NT2/D1 (cell line): ENCODE data around the gene RUNX2.

ENCODE experiments used
- DNase-seq: peaks from one replicate; pipeline ENCODE4 v3.0.0-alpha.2; 2011; ENCODE audit warnings: low read depth, low spot score
- H3K27me3 ChIP-seq: 2 replicates; pipeline ENCODE4 v1.6.0; 2011; ENCODE audit warnings: mild to moderate bottlenecking; ENCODE audit not compliant: insufficient read length, insufficient read depth
- H3K36me3 ChIP-seq: 2 replicates; pipeline ENCODE4 v1.6.1; 2011; ENCODE audit warnings: mild to moderate bottlenecking, low read length, mixed read lengths; ENCODE audit not compliant: insufficient read depth, insufficient read length
- H3K4me1 ChIP-seq: 2 replicates; pipeline ENCODE4 v1.5.1; 2011; ENCODE audit not compliant: insufficient read depth, insufficient read length
- H3K4me3 ChIP-seq: 2 replicates; pipeline ENCODE4 v1.5.1; 2011; ENCODE audit warnings: low read depth; ENCODE audit not compliant: insufficient read length
- H3K9ac ChIP-seq: 2 replicates; pipeline ENCODE4 v1.6.0; 2011; ENCODE audit warnings: low read depth; ENCODE audit not compliant: insufficient read length
- H3K9me3 ChIP-seq: 2 replicates; pipeline ENCODE4 v1.5.1; 2011; ENCODE audit warnings: mild to moderate bottlenecking, low read length; ENCODE audit not compliant: insufficient read depth
- SUZ12 ChIP-seq: IDR thresholded peaks from 2 replicates; pipeline ENCODE4 v1.6.1; 2011; ENCODE audit not compliant: insufficient read length, insufficient read depth; ENCODE audit errors: extremely low read depth
- YY1 ChIP-seq: IDR thresholded peaks from 2 replicates; pipeline ENCODE4 v1.6.1; 2011; ENCODE audit not compliant: insufficient read length, insufficient read depth
- ZNF274 ChIP-seq: IDR thresholded peaks from 2 replicates; pipeline ENCODE4 v1.6.1; 2011; ENCODE audit warnings: mild to moderate bottlenecking, low read depth, low read length

Gene RUNX2

DNA sequence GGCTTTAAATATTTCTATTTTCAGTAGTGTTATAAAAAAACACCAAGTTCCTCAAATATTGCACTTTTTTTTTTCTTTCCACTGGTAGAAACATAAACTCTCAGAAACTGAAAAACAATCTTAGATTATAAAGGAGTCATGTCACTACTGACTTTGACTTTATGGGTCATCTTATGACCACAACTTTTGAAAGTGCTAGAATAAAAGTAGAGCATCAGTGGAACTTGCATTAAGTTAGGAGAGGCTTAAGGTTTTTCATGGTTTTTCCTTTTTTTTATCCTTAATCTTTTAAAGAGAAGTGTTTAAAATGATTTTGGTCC, 106.2 kb downstream of the RUNX2 start:
- Histone ChIP-seq H3K27me3 (no peaks in the 10 kb centered on the region), H3K36me3 (peaks cover 37% of the 10 kb centered on the region), H3K4me3 (no peak overlapping the region), H3K9ac (no peak overlapping the region), H3K9me3 (no peaks in the 10 kb centered on the region), H3K4me1 (no peaks in the 10 kb centered on the region)
- TF ChIP-seq SUZ12 (no peak), ZNF274 (no peak), YY1 (no peak)
- no peak for DNase-seq

DNA sequence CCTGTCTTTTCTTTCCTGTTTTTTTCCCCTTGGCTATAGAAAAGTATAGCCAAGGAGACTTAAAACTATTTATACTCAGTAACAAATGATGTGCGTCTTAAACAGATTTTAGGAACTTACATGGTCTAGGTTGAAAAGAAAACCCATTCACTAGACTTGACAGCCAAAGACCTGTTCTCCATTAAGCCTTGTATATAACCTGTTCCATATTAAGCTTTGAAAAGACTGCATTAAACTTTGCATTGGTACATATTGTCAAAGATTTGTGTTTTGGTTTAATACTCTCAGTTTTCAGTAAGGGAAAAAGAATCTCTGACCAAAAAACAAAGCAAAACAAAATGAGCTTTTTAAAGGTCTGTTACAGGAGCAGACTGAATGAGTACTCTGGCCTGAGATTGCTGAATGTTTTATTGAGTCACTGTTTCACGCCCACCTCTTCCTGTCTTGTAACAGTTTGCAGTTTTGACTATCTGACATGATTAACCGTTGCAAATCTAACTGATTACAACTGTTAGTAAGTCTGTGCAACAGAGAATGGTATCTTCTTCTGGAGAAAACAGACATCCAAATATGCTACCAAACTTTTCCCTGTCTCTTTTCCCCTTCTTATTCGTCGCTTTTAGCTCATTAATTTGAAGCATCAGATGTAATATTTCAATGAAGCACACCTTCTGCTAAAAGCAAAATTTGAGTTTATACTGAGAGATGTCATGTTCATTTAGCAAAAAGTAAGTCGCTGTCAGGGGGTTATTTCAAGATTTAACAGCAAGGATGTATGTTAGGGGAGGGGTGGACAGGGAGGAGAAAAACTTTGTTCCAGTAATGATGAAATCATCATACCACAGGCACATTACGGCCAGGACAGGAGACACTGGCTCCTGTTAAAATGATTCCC, 108.7 kb downstream of the RUNX2 start:
- DNase-seq, result no peak
- Histone ChIP-seq H3K9ac (no peak overlapping the region), H3K9me3 (no peaks in the 10 kb centered on the region), H3K4me1 (no peaks in the 10 kb centered on the region), H3K27me3 (no peaks in the 10 kb centered on the region), H3K36me3 (peaks cover 37% of the 10 kb centered on the region), H3K4me3 (no peak overlapping the region)
- TF ChIP-seq ZNF274 (no peak), YY1 (no peak), SUZ12 (no peak)

- no peak for TF ChIP-seq YY1
- H3K27me3 ChIP-seq, result no peaks in the 10 kb centered on the region
- H3K9ac ChIP-seq, result no peak overlapping the region
- H3K36me3 ChIP-seq, result peaks cover 32% of the 10 kb centered on the region
- no peak overlapping the region for H3K4me3 ChIP-seq
- H3K9me3 ChIP-seq, result no peaks in the 10 kb centered on the region
- H3K4me1 ChIP-seq, result no peaks in the 10 kb centered on the region
- no peak for DNase-seq
These were observed 109.3 kb downstream of the RUNX2 start for GRCh38 chr6:45437439-45437815.

DNA sequence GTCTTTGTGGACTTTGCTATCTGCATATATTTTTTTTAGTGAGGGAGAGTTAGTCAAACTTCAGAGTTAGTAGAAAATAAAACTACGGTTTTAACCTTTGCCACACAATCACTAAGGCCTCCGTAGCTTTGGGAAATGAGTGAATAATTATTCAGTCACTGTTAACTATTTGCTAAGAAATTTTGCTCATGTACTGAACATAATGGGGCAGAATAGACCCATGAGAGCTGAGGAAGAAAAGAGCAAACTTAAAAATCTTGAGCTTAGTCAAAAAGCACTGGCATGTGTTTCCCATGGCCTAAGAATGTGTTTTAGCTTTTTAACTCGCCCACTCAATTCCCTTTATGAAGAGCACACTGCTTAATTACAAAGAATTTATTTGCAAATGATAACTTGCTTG, 110.0 kb downstream of the RUNX2 start:
- no peak overlapping the region for H3K4me3 ChIP-seq
- no peak overlapping the region for H3K9ac ChIP-seq
- DNase-seq, result no peak
- peaks cover 29% of the 10 kb centered on the region for H3K36me3 ChIP-seq
- no peaks in the 10 kb centered on the region for H3K4me1 ChIP-seq
- H3K27me3 ChIP-seq, result no peaks in the 10 kb centered on the region
- TF ChIP-seq SUZ12 (no peak), ZNF274 (no peak), YY1 (no peak)
- H3K9me3 ChIP-seq, result no peaks in the 10 kb centered on the region

DNA sequence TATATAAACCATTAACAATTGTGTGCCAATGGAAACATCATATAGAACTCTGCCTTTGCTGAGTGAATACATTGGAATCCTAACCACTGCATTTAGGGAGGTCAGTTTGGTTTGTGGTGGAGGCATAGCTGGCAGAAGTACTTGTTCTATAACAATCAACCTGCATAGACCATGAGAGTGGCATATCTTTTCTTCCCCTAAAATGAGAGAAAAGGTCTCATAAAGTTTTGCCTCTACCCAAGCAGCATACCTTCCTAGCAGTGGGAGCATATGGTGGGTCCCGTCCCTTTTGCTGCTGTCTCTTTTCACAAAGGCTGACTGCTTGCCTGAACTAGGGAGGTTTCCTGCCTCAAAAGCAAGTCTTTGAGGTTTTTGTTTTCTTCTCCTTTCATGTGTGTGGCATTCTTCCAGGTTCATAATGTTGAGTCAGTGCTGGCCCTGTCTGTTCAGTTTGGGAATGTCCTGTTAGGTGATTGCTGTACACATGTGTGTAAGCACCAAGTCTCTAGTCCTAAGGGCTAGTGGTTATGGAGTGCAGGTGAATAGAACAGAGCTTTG, 110.8 kb downstream of the RUNX2 start:
- Histone ChIP-seq H3K4me1 (no peaks in the 10 kb centered on the region), H3K4me3 (no peak overlapping the region), H3K9me3 (no peaks in the 10 kb centered on the region), H3K27me3 (no peaks in the 10 kb centered on the region), H3K36me3 (peaks cover 29% of the 10 kb centered on the region), H3K9ac (no peak overlapping the region)
- no peak for DNase-seq
- TF ChIP-seq SUZ12 (no peak), YY1 (no peak), ZNF274 (no peak)

DNA sequence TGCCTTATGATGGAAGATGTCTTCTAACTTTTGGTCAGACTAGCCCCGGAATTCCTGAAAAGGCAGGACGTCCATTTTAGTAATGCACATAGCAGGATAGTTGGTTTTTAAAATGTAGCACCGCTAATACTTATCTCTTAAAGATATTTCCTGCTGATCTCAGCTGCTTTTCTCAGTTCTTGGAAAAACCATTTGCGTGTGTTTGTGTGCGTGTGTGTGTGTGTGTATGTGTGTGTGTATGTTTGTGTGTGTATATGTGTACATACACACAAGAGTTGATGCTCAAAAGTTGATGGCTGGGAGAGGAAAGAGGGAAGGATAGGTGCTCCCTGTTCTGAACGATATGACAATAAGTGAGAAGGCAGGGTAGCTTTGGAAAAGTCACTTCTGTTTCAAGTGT, 111.3 kb downstream of the RUNX2 start:
- Histone ChIP-seq H3K27me3 (no peaks in the 10 kb centered on the region), H3K9me3 (no peaks in the 10 kb centered on the region), H3K4me1 (no peaks in the 10 kb centered on the region), H3K36me3 (peaks cover 27% of the 10 kb centered on the region), H3K9ac (no peak overlapping the region), H3K4me3 (no peak overlapping the region)
- TF ChIP-seq ZNF274 (no peak), SUZ12 (no peak), YY1 (no peak)
- no peak for DNase-seq

- Histone ChIP-seq H3K36me3 (peaks cover 27% of the 10 kb centered on the region), H3K27me3 (no peaks in the 10 kb centered on the region), H3K9ac (no peak overlapping the region), H3K9me3 (no peaks in the 10 kb centered on the region), H3K4me1 (no peaks in the 10 kb centered on the region), H3K4me3 (no peak overlapping the region)
- no peak for TF ChIP-seq YY1
- no peak for TF ChIP-seq ZNF274
- TF ChIP-seq SUZ12, result no peak
- DNase-seq, result no peak
These were observed 111.8 kb downstream of the RUNX2 start for GRCh38 chr6:45439861-45440388.

- no peak for TF ChIP-seq SUZ12
- no peak for TF ChIP-seq ZNF274
- TF ChIP-seq YY1, result no peak
- H3K9me3 ChIP-seq, result no peaks in the 10 kb centered on the region
- peaks cover 27% of the 10 kb centered on the region for H3K36me3 ChIP-seq
- H3K4me1 ChIP-seq, result no peaks in the 10 kb centered on the region
- no peak overlapping the region for H3K9ac ChIP-seq
- H3K4me3 ChIP-seq, result no peak overlapping the region
- H3K27me3 ChIP-seq, result no peaks in the 10 kb centered on the region
- no peak for DNase-seq
These were observed 113.8 kb downstream of the RUNX2 start for GRCh38 chr6:45441851-45442453.
